GM21825 (cell line): Measurements from ENCODE around the gene AKAP12.

Experiments used
- ATAC-seq: cut with Tn5 transposase; IDR thresholded peaks from one replicate; pipeline ENCODE4 v1.9.1; 2021; ENCODE audit warnings: mild to moderate bottlenecking, moderate library complexity; ENCODE audit not compliant: unreplicated experiment

AKAP12 gene

GRCh38 chr6:151400473-151400872 lies 160.7 kb downstream of the AKAP12 start:
- ATAC-seq = no peak

GRCh38 chr6:151402228-151402627 lies 162.5 kb downstream of the AKAP12 start:
- no peak for ATAC-seq

- no peak for ATAC-seq
Measured at GRCh38 chr6:151403919-151404308, 164.1 kb downstream of the AKAP12 start.
